ENCODE measurements around the gene RASSF5. TPM values are rescaled to one million over a fixed set of nuclear protein-coding genes. Genes with fewer than 3 reads are reported as not detected.

RASSF5 gene
- total and polyA plus RNA-seq, 2 of the 13 experiments (the other 11 are each of a cell fraction or from before 2014, with no cell fraction given), result 0.18 to 0.40 TPM

GRCh38 chr1:206489980-206490770, 17.2 kb upstream of the RASSF5 start (continued):
- no peak for TF ChIP-seq HDAC1 (CRISPR knock-in tag; IDR thresholded peaks at IDR 0.05)

DNA sequence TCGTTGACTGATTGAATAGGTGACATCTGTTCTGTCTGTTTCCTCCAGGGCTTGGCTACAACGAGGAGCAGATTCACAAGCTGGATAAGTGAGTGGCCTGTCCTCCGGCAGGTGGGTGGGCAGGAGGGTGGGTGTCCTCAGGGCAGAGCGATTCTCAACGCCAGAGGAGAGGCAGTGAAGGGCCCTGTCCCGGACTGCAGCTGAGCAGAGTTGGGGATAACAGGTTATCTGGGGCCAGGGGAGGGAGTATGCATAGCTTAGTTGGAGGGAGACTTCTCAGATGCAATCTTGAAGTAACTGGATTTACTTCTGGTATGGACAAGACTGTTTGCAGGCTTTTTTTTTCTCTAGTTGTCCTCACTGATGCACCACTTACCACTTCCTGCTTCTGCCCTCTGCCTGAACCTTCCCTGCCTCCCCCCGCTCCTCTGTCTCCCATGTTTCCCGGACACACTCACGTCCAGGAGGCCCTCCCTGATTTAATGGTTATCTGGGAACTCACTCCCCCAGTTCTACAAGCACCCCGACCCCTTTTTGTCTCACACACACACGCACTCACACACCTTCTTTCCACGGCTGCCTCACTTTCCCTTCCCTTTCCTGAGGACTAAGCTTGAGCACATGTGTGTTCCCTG, 16.4 kb upstream of the RASSF5 start:
- in situ Hi-C loops (cut with HindIII; ENCODE audit: extremely low pct_ligation_motif_present, low pct_unique_long_range_greater_than_20kb) (no loop called here), intact Hi-C loops (cut with micrococcal nuclease; ENCODE audit: unreplicated experiment) (loop anchor here (1.0 kb wide), 2 partner anchors 92 to 173 kb away; no protein-coding TSS in a partner anchor)
- ChIA-PET POLR2A (no interaction called here), CTCF (ENCODE audit: low intra/inter-chr PET ratio, low total read pairs) (interaction anchor here (2.7 kb wide), 1 partner anchor 92 kb away, joined by 34 read pairs; no protein-coding TSS in a partner anchor)
- ATAC-seq (no peak), DNase-seq (ENCODE audit: low spot score) (no peak), FAIRE-seq (no peak)
- 86% methylated on average over 12 of the region's 12 CpGs for WGBS (ENCODE audit: low lambda C conversion rate)
- no peak overlapping the region for H3K4me3 ChIP-seq (replicated peaks in 1 of 3; ENCODE audit: insufficient read depth in 1 of 3, low read depth in 2 of 3, low read length in 3 of 3)
- H3K79me2 ChIP-seq (ENCODE audit: insufficient read depth, low read length), result no peaks in the 10 kb centered on the region
- H3K9me3 ChIP-seq (ENCODE audit: low read length), result no peaks in the 10 kb centered on the region
- H3K27me3 ChIP-seq (ENCODE audit: control insufficient read depth in 1 of 2, insufficient read depth in 2 of 2, low read length in 2 of 2), result no peaks in the 10 kb centered on the region
- no peak overlapping the region for H3K4me2 ChIP-seq (ENCODE audit: low read depth, low read length)
- no peaks in the 10 kb centered on the region for H4K20me1 ChIP-seq (ENCODE audit: insufficient read depth, low read length)
- H3K36me3 ChIP-seq (replicated peaks in 1 of 2; ENCODE audit: control insufficient read depth in 1 of 2, insufficient read depth in 2 of 2, low read length in 2 of 2), result peaks cover 3 to 7% of the 10 kb centered on the region in 2 experiments; a peak in 4 of 5 replicates
- H3K9ac ChIP-seq (ENCODE audit: insufficient read depth, low read depth, low read length), result no peak overlapping the region
- H2AFZ ChIP-seq (ENCODE audit: low read length), result no peak overlapping the region
- H3K4me1 ChIP-seq (ENCODE audit: insufficient read depth, low read length), result no peaks in the 10 kb centered on the region
- H3K27ac ChIP-seq (ENCODE audit: extremely low read length, insufficient read depth, low read length), result no peak overlapping the region
- no TSS peak for BruUV-seq (replicated peaks)
- TF ChIP-seq, protein P1, sequence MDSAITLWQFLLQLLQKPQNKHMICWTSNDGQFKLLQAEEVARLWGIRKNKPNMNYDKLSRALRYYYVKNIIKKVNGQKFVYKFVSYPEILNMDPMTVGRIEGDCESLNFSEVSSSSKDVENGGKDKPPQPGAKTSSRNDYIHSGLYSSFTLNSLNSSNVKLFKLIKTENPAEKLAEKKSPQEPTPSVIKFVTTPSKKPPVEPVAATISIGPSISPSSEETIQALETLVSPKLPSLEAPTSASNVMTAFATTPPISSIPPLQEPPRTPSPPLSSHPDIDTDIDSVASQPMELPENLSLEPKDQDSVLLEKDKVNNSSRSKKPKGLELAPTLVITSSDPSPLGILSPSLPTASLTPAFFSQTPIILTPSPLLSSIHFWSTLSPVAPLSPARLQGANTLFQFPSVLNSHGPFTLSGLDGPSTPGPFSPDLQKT (CRISPR knock-in tag; IDR thresholded peaks at IDR 0.05; ENCODE audit: borderline replicate concordance), result no peak
- no peak for TF ChIP-seq ZNF30 (CRISPR knock-in tag; IDR thresholded peaks at IDR 0.05)
- TF ChIP-seq PPARG (CRISPR knock-in tag; conservative IDR thresholded peaks at IDR 0.05), result no peak
- no peak for TF ChIP-seq PRMT3 (CRISPR knock-in tag; IDR thresholded peaks at IDR 0.05; ENCODE audit: borderline replicate concordance, low read depth)
- TF ChIP-seq ZNF17 (CRISPR knock-in tag; IDR thresholded peaks at IDR 0.05), result no peak
